NCI-H82 treated with DMSO at 0.1 percent for 48 hours (cell line): ENCODE data around the gene SLC22A12.

Experiments
- DNase-seq: peaks from one replicate; lab custom pipeline; 2025; ENCODE audit not compliant: unreplicated experiment; lab: John Stamatoyannopoulos, UW

Gene SLC22A12

DNA sequence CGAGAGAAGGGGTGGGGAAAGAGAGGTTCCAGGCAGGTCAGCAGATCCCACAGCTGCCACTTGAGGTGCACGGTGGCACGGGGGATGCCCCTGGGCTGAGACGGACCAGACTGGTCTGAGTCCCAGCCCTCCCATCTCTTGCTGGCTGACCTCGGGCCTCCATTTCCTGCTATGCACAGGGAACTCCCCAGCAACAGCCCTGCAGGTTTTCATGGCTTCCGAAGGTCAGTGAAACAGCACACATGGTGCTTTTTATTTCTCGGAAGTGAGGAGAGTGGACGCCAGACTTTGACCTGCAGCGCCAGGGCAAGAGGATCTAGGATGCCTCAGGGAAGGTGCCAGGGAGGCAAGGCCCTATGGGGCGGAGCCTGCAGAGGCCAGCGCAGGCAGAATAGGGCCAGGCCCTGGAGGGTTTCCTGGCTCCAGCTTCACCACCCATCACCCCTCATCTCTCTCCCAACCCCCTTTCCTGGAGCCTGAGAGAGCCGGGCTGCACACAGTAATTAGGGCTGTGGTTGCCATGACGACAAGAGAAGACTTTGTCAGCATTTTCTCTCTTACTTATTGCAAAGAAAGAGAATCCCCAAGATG lies 29.5 kb downstream of the SLC22A12 start:
- DNase-seq = no peak

DNA sequence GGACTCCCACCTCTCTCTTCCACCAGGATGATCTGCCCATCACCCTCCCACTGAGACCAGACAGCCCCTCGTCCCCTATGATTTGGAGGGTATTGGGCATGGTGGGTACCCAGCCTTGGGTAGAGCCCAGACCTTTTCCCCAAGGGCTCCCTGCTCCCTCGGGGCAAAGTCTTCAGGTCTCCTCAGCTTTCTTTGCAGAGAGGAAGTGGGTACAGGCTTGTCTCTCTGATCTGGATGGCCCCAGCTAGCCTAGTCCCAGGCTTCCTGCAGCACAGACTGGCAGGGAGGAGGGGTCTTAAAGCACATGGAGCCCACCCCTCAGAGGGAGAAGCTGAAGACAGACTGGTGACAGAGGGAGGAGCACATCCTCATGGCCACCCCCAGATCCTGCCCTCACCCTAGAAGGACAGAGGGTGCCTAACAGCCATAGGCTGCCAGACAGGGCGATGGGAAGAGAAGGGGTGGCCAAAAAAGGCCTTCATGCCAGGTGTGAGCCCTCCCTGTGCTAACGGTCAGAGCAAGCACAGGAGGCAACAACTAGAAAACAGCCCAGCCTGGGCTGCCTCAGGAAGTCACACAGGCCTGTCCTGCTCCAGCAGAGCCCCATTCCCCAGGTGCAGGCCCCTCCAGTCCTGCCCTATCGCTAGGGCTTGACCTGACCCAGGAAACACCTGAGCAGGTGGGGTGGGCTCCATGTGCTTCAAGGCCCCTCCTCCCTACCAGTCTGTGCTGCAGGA lies 30.4 kb downstream of the SLC22A12 start:
- no peak for DNase-seq

DNA sequence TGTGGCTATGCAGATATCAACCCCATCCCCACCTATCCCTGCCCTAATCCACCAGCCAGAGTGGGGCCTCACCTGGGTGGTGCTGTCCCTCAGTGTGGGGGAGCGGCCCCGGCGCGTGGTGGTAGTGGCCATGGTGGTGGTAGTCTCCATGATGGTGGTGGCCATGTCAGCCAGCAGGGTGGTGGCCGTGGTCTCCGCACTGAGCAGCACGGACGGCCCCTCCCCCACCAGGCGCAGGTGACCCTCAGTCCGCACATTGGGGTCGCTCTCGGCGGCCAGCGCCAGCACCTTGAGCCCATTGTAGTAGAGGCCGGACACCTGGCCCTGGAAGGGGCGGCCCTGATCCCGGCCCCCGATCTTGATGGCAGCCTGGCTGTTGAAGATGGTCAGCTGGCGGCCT lies 31.7 kb downstream of the SLC22A12 start:
- no peak for DNase-seq

DNA sequence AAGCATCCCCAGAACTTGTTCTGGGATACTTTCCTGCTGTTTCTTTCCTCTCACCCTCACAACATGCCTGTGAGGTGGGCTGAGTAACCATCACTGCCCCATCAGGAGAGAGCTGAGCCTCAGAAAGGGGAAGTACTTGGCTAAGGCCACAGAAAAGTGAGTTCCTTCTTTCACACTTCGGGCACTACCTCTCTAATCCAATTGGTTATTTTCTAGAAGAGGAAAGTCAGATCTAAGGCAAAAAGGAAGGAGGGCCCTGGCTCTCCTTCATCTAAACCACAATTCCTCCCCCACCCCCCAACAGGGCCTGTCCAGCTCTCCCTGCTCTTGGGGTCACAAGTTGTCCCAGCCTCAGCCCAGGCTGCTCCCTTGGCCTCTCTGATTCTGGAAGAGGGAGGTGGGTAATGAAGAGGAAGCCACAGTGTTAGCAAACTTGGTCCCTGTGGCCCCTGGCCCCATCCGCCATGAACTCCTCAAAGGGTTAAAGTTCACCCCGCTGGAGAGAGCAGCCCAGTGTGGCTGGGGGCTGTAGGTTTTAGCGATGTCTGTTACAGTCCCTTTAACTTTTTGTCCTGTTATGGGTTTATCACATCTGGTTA lies 34.0 kb downstream of the SLC22A12 start:
- no peak for DNase-seq

DNA sequence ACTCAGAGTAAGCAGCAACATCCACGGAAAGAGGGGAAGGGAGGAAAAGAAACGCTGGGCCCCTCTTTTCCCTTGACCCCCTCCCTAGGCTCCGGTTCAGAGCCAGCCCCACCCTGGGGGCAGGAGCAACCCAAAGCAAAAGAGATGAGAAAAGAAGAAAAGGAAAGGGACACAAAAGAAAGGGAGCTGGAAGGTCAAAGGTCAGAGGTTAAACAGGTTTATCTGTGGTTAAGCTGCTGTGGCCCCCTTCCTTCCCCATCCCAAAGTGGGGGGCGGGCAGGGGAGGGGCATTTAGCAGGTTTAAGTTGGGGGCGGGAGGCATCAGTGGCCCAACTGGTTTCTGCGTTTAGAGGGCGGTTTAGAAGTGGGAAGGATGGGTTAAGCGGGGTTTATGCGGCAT lies 35.6 kb downstream of the SLC22A12 start:
- DNase-seq = no peak

- peak; percentile 67 for DNase-seq
These were observed 36.4 kb downstream of the SLC22A12 start for GRCh38 chr11:64627371-64627770.

DNA sequence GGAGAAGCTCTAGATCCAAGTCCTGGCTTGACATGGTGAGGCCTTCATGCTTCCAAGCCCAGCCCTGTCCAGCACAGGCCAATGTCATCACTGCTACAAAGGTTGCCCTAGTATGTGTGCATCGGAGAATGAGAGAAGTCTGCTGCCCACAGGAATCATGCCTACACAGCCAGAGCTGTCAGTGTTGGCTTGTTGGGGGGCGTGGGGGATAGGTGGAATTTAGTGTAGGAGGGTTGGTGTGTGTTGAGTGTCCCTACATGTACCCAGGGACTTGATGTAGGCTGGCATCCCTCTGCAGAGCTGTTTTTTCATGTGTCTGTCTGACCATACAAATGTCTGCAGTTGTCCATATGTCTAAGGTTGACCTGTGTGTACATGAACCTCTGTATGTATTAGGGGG lies 37.6 kb downstream of the SLC22A12 start:
- DNase-seq = no peak

DNA sequence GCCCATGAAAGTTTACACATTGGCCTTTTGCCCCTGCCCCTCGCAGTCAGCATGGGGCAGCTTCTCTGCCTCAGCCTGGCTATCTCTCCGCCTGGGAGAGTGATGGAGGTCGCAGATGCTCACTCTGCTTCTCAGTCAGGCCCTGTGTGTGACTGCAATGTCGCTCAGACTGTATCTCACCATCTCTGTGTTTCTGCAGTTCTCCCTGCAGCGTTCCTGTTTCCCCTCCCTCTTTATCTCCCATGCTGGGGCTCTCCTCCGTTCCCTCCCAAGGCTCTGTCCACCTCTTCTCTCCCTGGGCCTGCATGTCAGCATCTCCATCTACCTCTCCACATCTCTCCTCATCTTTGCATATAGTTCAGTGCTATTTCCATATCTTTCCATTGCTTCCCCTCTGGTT lies 38.1 kb downstream of the SLC22A12 start:
- DNase-seq = no peak

- DNase-seq = no peak
These were observed 39.0 kb downstream of the SLC22A12 start for GRCh38 chr11:64629796-64630562.

DNA sequence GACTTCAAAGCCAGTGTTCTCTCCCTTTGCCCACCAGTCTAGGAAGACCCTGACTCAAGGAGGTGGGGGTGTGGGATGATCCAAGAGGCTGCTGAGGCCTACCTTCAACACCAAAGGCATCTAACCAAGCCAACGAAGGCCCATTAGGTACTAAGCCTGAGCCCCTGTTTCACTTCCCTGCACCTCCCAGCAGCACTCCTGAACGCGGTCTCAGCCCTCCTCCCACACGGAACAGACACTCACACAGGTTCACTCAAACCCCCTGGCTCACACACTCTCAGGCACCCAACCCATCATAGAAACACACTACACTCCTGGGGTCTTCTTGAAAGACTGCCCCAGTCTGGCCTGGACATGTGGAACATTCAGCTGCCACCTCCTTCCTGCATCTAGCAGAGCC lies 40.7 kb downstream of the SLC22A12 start:
- no peak for DNase-seq

DNA sequence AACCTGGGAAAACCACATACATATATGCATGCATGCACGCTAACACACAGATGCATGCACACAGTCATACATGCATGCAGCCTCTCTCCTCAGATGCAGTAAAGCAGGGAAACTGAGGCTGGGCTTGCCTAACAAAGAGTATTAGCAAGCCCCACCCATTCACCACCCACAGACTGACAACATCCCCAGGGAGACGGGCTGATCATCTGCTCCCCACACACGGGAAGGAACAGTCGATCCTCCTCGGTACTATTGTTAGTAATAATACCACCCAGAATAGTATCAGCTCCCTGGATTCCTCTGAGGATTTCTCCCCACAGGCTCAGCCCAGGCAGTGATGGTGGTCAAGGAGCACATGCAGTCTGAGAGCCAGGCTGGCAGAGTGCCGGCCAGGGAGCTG lies 41.2 kb downstream of the SLC22A12 start:
- DNase-seq = no peak

- no peak for DNase-seq
These were observed 41.6 kb downstream of the SLC22A12 start for GRCh38 chr11:64632654-64633053.

- no peak for DNase-seq
These were observed 42.6 kb downstream of the SLC22A12 start for GRCh38 chr11:64633555-64634159.

GRCh38 chr11:64637334-64638017 lies 46.5 kb downstream of the SLC22A12 start:
- DNase-seq = no peak

GRCh38 chr11:64638018-64638665 lies 47.1 kb downstream of the SLC22A12 start:
- peak; percentile 52 for DNase-seq

- DNase-seq = no peak
These were observed 47.8 kb downstream of the SLC22A12 start for GRCh38 chr11:64638829-64639228.

DNA sequence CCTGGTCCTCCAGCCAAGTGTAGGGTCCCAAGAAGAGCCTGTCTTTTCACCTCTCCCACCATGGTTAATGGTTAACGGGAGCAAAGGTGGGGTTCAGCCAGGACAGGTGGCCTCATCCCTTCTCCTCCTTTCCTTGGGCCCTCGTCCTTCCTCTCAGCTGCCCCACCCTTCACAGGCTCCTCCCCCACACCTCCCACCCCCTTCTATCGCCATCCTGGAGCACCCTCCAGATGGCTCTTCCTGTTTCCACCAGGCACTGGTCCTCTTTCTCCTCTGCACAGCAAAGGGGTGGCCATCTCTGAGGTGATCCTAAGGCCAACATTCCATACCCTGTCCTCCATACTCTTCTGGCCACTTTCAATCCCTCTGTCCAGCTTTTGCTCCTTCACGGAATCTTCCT lies 48.9 kb downstream of the SLC22A12 start:
- DNase-seq = no peak

GRCh38 chr11:64641596-64642417 lies 50.8 kb downstream of the SLC22A12 start:
- DNase-seq = no peak

DNA sequence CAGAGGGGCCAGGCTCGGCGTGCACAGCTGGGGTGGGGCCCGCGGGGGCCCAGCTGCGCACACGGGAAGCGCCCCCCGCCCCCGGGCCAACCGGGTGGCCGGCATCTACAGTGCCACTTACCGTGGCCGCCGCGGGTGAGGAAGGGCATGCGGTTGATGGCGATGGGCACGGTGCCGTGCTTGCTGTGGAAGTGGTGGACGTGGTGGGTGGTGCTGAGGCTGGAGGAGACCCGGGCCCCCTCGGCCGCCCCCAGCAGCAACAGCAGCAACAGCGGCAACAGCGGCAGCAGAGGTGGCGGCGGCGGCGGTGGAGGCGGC lies 51.4 kb downstream of the SLC22A12 start:
- no peak for DNase-seq

DNA sequence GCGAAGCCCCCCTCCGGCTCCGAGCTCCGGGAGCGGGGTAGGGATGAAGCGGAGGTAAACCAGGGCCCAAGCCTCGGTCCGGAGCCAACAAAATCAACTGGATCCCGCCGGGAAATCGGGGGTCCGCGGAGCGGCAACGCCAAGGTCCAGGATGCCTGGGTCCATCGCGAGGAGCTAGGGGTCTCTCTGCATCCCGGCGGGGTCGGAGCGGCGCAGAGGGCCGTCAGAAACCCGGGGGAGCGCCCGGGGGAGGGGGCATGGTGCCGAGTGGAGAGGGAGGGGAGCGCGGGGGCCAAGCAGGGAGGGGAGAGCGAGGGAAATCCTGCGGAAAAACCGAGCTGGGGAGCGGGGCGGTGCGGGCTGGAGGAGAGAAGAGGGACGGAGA lies 51.8 kb downstream of the SLC22A12 start:
- no peak for DNase-seq
